H9 (cell line): ENCODE measurements around the gene EPB41L1. TPM values are rescaled to one million over a fixed set of nuclear protein-coding genes. Genes with fewer than 3 reads are reported as not detected.

ENCODE experiments used
- DNase-seq: peaks from one replicate; pipeline ENCODE4 v3.0.0-alpha.2; 2017
- H2AFZ ChIP-seq: one replicate; pipeline ENCODE4 v1.6.1; 2013; ENCODE audit warnings: mild to moderate bottlenecking, low read length, control low read depth, moderate library complexity
- H2AK5ac ChIP-seq: 2 replicates; pipeline ENCODE4 v1.6.1; 2013; ENCODE audit warnings: low read length, control low read depth, mixed read lengths; ENCODE audit not compliant: insufficient read length
- H2BK120ac ChIP-seq: one replicate; pipeline ENCODE4 v1.6.1; 2013; ENCODE audit warnings: low read depth, mild to moderate bottlenecking, low read length, control low read depth, inconsistent platforms; ENCODE audit not compliant: poor library complexity, severe bottlenecking
- H2BK12ac ChIP-seq: 2 replicates; pipeline ENCODE4 v1.6.1; 2013; ENCODE audit warnings: low read length, control low read depth, mixed read lengths, low read depth; ENCODE audit not compliant: insufficient read length
- H2BK15ac ChIP-seq: 2 replicates; pipeline ENCODE4 v1.6.1; 2013; ENCODE audit warnings: low read depth, low read length, control low read depth
- H2BK20ac ChIP-seq: one replicate; pipeline ENCODE4 v1.6.1; 2013; ENCODE audit warnings: low read depth, mild to moderate bottlenecking, low read length, control low read depth, inconsistent platforms; ENCODE audit not compliant: poor library complexity, severe bottlenecking
- H2BK5ac ChIP-seq: 2 replicates; pipeline ENCODE4 v1.6.1; 2013; ENCODE audit warnings: low read length, control low read depth, mixed read lengths; ENCODE audit not compliant: insufficient read length
- H3K14ac ChIP-seq: 2 replicates; pipeline ENCODE4 v1.6.1; 2013; ENCODE audit warnings: low read length, control low read depth; ENCODE audit not compliant: insufficient read depth
- H3K18ac ChIP-seq: 2 replicates; pipeline ENCODE4 v1.6.1; 2013; ENCODE audit warnings: low read depth, mild to moderate bottlenecking, mixed read lengths, low read length, control low read depth; ENCODE audit not compliant: insufficient read length
- H3K23ac ChIP-seq: 2 replicates; pipeline ENCODE4 v1.6.1; 2013; ENCODE audit warnings: low read length, control low read depth, mixed read lengths, low read depth; ENCODE audit not compliant: insufficient read length
- H3K23me2 ChIP-seq: 2 replicates; pipeline ENCODE4 v1.6.1; 2013; ENCODE audit warnings: low read depth, mild to moderate bottlenecking, mixed read lengths, low read length, control low read depth; ENCODE audit not compliant: insufficient read length, poor library complexity, severe bottlenecking
- H3K27ac ChIP-seq: 2 replicates; pipeline ENCODE4 v1.5.1; 2013; ENCODE audit warnings: low read length, control low read depth, mixed read lengths, low read depth; ENCODE audit not compliant: insufficient read length
- H3K27me3 ChIP-seq: 2 replicates; pipeline ENCODE4 v1.6.1; 2013; ENCODE audit warnings: low read length, control low read depth, inconsistent platforms; ENCODE audit not compliant: insufficient read depth
- H3K4ac ChIP-seq: 2 replicates; pipeline ENCODE4 v1.6.1; 2013; ENCODE audit warnings: low read depth, mild to moderate bottlenecking, control low read depth, inconsistent platforms, low read length, moderate library complexity
- H3K4me1 ChIP-seq: 2 replicates; pipeline ENCODE4 v1.6.1; 2013; ENCODE audit warnings: low read length, control low read depth, inconsistent platforms; ENCODE audit not compliant: insufficient read depth
- H3K4me2 ChIP-seq: 2 replicates; pipeline ENCODE4 v1.6.1; 2013; ENCODE audit warnings: low read length, control low read depth, mixed read lengths; ENCODE audit not compliant: insufficient read length, insufficient read depth
- H3K56ac ChIP-seq: 2 replicates; pipeline ENCODE4 v1.6.1; 2013; ENCODE audit warnings: low read depth, mild to moderate bottlenecking, mixed read lengths, low read length, control low read depth; ENCODE audit not compliant: insufficient read length
- H3K79me1 ChIP-seq: 2 replicates; pipeline ENCODE4 v1.6.1; 2013; ENCODE audit warnings: low read depth, mild to moderate bottlenecking, moderate library complexity, low read length, control low read depth, inconsistent platforms; ENCODE audit not compliant: insufficient read depth, poor library complexity, severe bottlenecking
- H3K79me2 ChIP-seq: 2 replicates; pipeline ENCODE4 v1.6.1; 2013; ENCODE audit warnings: low read length, control low read depth, inconsistent platforms; ENCODE audit not compliant: insufficient read depth
- H3K9ac ChIP-seq: 2 replicates; pipeline ENCODE4 v1.6.1; 2013; ENCODE audit warnings: low read length, control low read depth, mixed read lengths; ENCODE audit not compliant: insufficient read length; ENCODE audit errors: extremely low read depth
- H3K9me3 ChIP-seq: one replicate; pipeline ENCODE4 v1.6.1; 2013; ENCODE audit warnings: low read depth, low read length, inconsistent platforms; ENCODE audit not compliant: control insufficient read depth
- H3T11ph ChIP-seq: one replicate; pipeline ENCODE4 v1.6.1; 2013; ENCODE audit warnings: mild to moderate bottlenecking, low read length, control low read depth, inconsistent platforms
- H4K20me1 ChIP-seq: one replicate; pipeline ENCODE4 v1.6.1; 2013; ENCODE audit not compliant: control insufficient read depth, insufficient read length, insufficient read depth
- H4K5ac ChIP-seq: 2 replicates; pipeline ENCODE4 v1.6.1; 2013; ENCODE audit warnings: low read depth, mild to moderate bottlenecking, mixed read lengths, low read length, control low read depth; ENCODE audit not compliant: insufficient read length
- H4K8ac ChIP-seq: replicated peaks from 2 replicates; pipeline ENCODE4 v1.6.1; 2013; ENCODE audit warnings: low read length, control low read depth, mixed read lengths, low read depth; ENCODE audit not compliant: insufficient read length
- H4K91ac ChIP-seq: 2 replicates; pipeline ENCODE4 v1.6.1; 2013; ENCODE audit warnings: low read depth, mild to moderate bottlenecking, moderate library complexity, mixed read lengths, low read length, control low read depth; ENCODE audit not compliant: insufficient read length
- H3K27ac Mint-ChIP-seq, 3 experiments: 2 replicates in 2 of 3; 3 replicates in 1 of 3; pipeline ENCODE4 v1.8.0; 2020 to 2021; ENCODE audit warnings: mixed read lengths in 3 of 3, mild to moderate bottlenecking in 1 of 3, moderate library complexity in 1 of 3
- H3K27me3 Mint-ChIP-seq: 2 replicates; pipeline ENCODE4 v1.8.0; 2021; ENCODE audit warnings: low read depth, mild to moderate bottlenecking, moderate library complexity, mixed read lengths
- H3K36me3 Mint-ChIP-seq, 3 experiments: 2 replicates in 2 of 3; 3 replicates in 1 of 3; pipeline ENCODE4 v1.8.0; 2020 to 2021; ENCODE audit warnings: low read depth in 3 of 3, mixed read lengths in 3 of 3; ENCODE audit not compliant: insufficient read depth in 1 of 3
- H3K4me1 Mint-ChIP-seq, 2 experiments: 2 replicates each; pipeline ENCODE4 v1.8.0; 2020; ENCODE audit warnings: mixed read lengths in 2 of 2
- H3K4me3 Mint-ChIP-seq, 2 experiments: 2 replicates in 1 of 2; 3 replicates in 1 of 2; pipeline ENCODE4 v1.8.0; 2020 to 2021; ENCODE audit warnings: mild to moderate bottlenecking in 2 of 2, mixed read lengths in 2 of 2, moderate library complexity in 1 of 2
- H3K9me3 Mint-ChIP-seq, 2 experiments: 2 replicates in 1 of 2; 3 replicates in 1 of 2; pipeline ENCODE4 v1.8.0; 2020; ENCODE audit warnings: mild to moderate bottlenecking in 2 of 2, mixed read lengths in 2 of 2, moderate library complexity in 1 of 2
- CTCF ChIP-seq: fragments of 200-600 bp; sonication (generic); conservative IDR thresholded peaks from 3 replicates; pipeline ENCODE4 v1.8.0; 2021; ENCODE audit warnings: antibody characterized with exemption, mild to moderate bottlenecking
- WGBS: extraction: QIAGEN DNeasy Blood & Tissue Kit; methylation state at CpG from one replicate; pipeline ENCODE4 v1.1.7; 2013; ENCODE audit warnings: missing lambda C conversion rate, low lambda C conversion rate, mixed read lengths; ENCODE audit not compliant: insufficient read length; ENCODE audit errors: extremely low coverage; 5-methylcytosine and 5-hydroxymethylcytosine counted together
- total RNA-seq: library from RNA; stranded (reverse); gene quantifications from 2 replicates; pipeline ENCODE4 v1.2.1, GENCODE V29; 2021

EPB41L1 gene
- total RNA-seq, 1 experiment from 2014 or later = 31.1 TPM

DNA sequence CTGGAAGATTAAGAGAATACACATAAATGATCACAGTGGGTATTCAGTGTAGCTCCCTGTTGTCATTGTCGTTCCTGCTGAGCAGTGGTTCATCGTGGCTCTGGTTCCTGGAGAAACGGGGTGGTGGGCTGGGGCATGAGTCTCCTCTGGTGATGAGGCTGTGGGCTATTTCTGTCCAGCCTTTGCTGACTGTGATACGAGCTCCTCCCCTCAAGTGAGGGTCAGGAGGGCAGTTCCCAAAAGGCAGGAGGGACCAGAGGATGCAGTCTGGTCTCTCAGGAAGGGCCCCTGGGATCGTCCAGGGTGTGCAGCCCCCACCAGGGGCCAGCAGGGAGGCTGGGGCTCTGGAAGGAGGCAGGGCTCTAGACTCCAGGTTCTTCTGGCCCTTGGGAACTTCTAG, 120.5 kb downstream of the EPB41L1 start:
- Mint-ChIP-seq H3K4me3 (no peak overlapping the region), H3K27ac (no peak overlapping the region; a peak in 1 of 7 replicates), H3K9me3 (no peaks in the 10 kb centered on the region), H3K27me3 (peaks cover 10% of the 10 kb centered on the region), H3K4me1 (peaks cover 5 to 37% of the 10 kb centered on the region in 2 experiments; a peak in 3 of 4 replicates), H3K36me3 (no peaks in the 10 kb centered on the region)
- Histone ChIP-seq H2BK120ac (no peak overlapping the region), H2AK5ac (no peak overlapping the region), H3K23me2 (no peaks in the 10 kb centered on the region), H4K20me1 (no peaks in the 10 kb centered on the region), H2AFZ (no peak overlapping the region), H3K4me2 (no peak overlapping the region), H3K27me3 (no peaks in the 10 kb centered on the region), H2BK20ac (no peak overlapping the region), H3K4me1 (no peaks in the 10 kb centered on the region), H2BK5ac (no peak overlapping the region), H3K79me1 (no peaks in the 10 kb centered on the region), H3K23ac (no peak overlapping the region), H3K79me2 (no peaks in the 10 kb centered on the region), H2BK12ac (no peak overlapping the region), H3T11ph (no peak overlapping the region), H3K14ac (no peak overlapping the region; the same call in 1 of the 2 replicates), H4K5ac (no peak overlapping the region), H4K8ac (no peak overlapping the region), H3K18ac (no peak overlapping the region), H2BK15ac (no peak overlapping the region), H3K27ac (no peak overlapping the region), H3K56ac (no peak overlapping the region), H3K9me3 (no peaks in the 10 kb centered on the region), H4K91ac (no peak overlapping the region), H3K4ac (no peak overlapping the region), H3K9ac (no peak overlapping the region)
- TF ChIP-seq CTCF = no peak
- no CpG with 5 or more reads among the region's 5 CpGs for WGBS
- DNase-seq = no peak
